HepG2 (cell line): Measurements from ENCODE around the gene GLDC. TPM values are rescaled to one million over a fixed set of nuclear protein-coding genes. Genes with fewer than 3 reads are reported as not detected.

Experiments used
- ATAC-seq: fragments of 200-7000 bp; cut with Tn5 transposase; 3 replicates; pipeline ENCODE4 v1.9.1; 2020; ENCODE audit warnings: mild to moderate bottlenecking, moderate library complexity
- BruUV-seq: library from RNA; stranded (reverse); fragments of 400-500 nt; replicated peaks from 2 replicates; lab custom pipeline; 2021; lab: Mats Ljungman, UMichigan
- CTCF ChIA-PET: fragments of 300-600 bp; formaldehyde crosslinking; extraction: SDS; loops from one replicate; lab custom pipeline; 2021; ENCODE audit warnings: low total read pairs, inconsistent platforms, low intra/inter-chr PET ratio; lab: Yijun Ruan, JAX
- POLR2A ChIA-PET: fragments of 350-600 bp; sonication (Branson Sonifier 250); formaldehyde crosslinking; loops from one replicate; lab custom pipeline; 2020; ENCODE audit warnings: antibody characterized with exemption, inconsistent platforms; lab: Yijun Ruan, JAX
- DNase-seq: peaks from one replicate; pipeline ENCODE4 v3.0.0-alpha.2; 2015; ENCODE audit warnings: low spot score
- FAIRE-seq: peaks from 3 replicates; lab custom pipeline; 2011; peaks lifted over from hg19 to GRCh38; lab: Jason Lieb, UNC
- H2AFZ ChIP-seq: one replicate; pipeline ENCODE4 v1.6.1; 2011; ENCODE audit warnings: low read length, inconsistent platforms
- H3K27ac ChIP-seq: fragments of 300-600 bp; 3 replicates; pipeline ENCODE4 v1.8.0; 2011; ENCODE audit warnings: mixed run types, mild to moderate bottlenecking, mixed read lengths, low read length, inconsistent platforms; ENCODE audit not compliant: insufficient read depth; ENCODE audit errors: extremely low read length
- H3K27me3 ChIP-seq, 2 experiments: fragments of 200-600 bp in 1 of 2; 2 replicates in 1 of 2; 3 replicates in 1 of 2; pipeline versions ENCODE4 v1.6.0 to v1.8.0; 2011; ENCODE audit warnings: low read length in 2 of 2, mild to moderate bottlenecking in 2 of 2, moderate library complexity in 2 of 2, inconsistent platforms in 1 of 2; ENCODE audit not compliant: insufficient read depth in 2 of 2, control insufficient read depth in 1 of 2
- H3K36me3 ChIP-seq, 2 experiments: fragments of 200-600 bp in 1 of 2; replicated peaks in 1 of 2; 2 replicates in 1 of 2; 3 replicates in 1 of 2; pipeline versions ENCODE4 v1.5.1 to v1.8.0; 2011; ENCODE audit warnings: low read length in 2 of 2, inconsistent platforms in 1 of 2; ENCODE audit not compliant: insufficient read depth in 2 of 2, control insufficient read depth in 1 of 2
- H3K4me1 ChIP-seq: 2 replicates; pipeline ENCODE4 v1.5.1; 2012; ENCODE audit warnings: low read length, inconsistent platforms; ENCODE audit not compliant: insufficient read depth
- H3K4me2 ChIP-seq: 2 replicates; pipeline ENCODE4 v1.6.0; 2011; ENCODE audit warnings: low read depth, low read length, inconsistent platforms
- H3K4me3 ChIP-seq, 3 experiments: fragments of 200-600 bp in 1 of 3; sonication (generic), shearing (Covaris generic) in 1 of 3; replicated peaks in 1 of 3; 2 replicates each; pipeline ENCODE4 v1.5.1; 2011 to 2016; ENCODE audit warnings: low read length in 3 of 3, inconsistent platforms in 2 of 3, low read depth in 2 of 3, mild to moderate bottlenecking in 2 of 3, control low read depth in 1 of 3, mixed read lengths in 1 of 3; ENCODE audit not compliant: insufficient read depth in 1 of 3
- H3K79me2 ChIP-seq: one replicate; pipeline ENCODE4 v1.6.1; 2011; ENCODE audit warnings: low read length, inconsistent platforms; ENCODE audit not compliant: insufficient read depth
- H3K9ac ChIP-seq: 2 replicates; pipeline ENCODE4 v1.6.0; 2011; ENCODE audit warnings: mild to moderate bottlenecking, low read depth, low read length, inconsistent platforms; ENCODE audit not compliant: insufficient read depth
- H3K9me3 ChIP-seq: 2 replicates; pipeline ENCODE4 v1.5.1; 2012; ENCODE audit warnings: mild to moderate bottlenecking, low read length
- H4K20me1 ChIP-seq: 2 replicates; pipeline ENCODE4 v1.6.0; 2011; ENCODE audit warnings: inconsistent platforms, mild to moderate bottlenecking, low read length, moderate library complexity; ENCODE audit not compliant: insufficient read depth
- AHR ChIP-seq: IDR thresholded peaks from 2 replicates; pipeline ENCODE4 v1.6.1; 2018; ENCODE audit warnings: missing genetic modification reagents, missing compliant biosample characterization
- ATF7 ChIP-seq, 2 experiments: fragments of 450-650 bp in 1 of 2; sonication (generic) in 1 of 2; formaldehyde crosslinking in 1 of 2; IDR thresholded peaks; 2 replicates each; pipeline versions ENCODE4 v1.4.0 to v1.6.1; 2016 to 2020; ENCODE audit warnings: antibody characterized with exemption in 1 of 2, mild to moderate bottlenecking in 1 of 2, missing genetic modification reagents in 1 of 2
- CSRNP2 ChIP-seq: sonication (generic); formaldehyde crosslinking; conservative IDR thresholded peaks from 2 replicates; pipeline ENCODE4 v1.8.0; 2022; ENCODE audit warnings: low read depth, missing genetic modification reagents
- ETV6 ChIP-seq: sonication (generic); formaldehyde crosslinking; conservative IDR thresholded peaks from 2 replicates; pipeline ENCODE4 v1.4.0; 2020; ENCODE audit warnings: missing genetic modification reagents
- GPN1 ChIP-seq: sonication (generic); formaldehyde crosslinking; IDR thresholded peaks from 2 replicates; pipeline ENCODE4 v1.5.1; 2020; ENCODE audit warnings: missing genetic modification reagents, borderline replicate concordance
- HMG20B ChIP-seq: conservative IDR thresholded peaks from 2 replicates; pipeline ENCODE4 v1.6.1; 2016; ENCODE audit warnings: missing genetic modification reagents, missing compliant biosample characterization
- NRL ChIP-seq: sonication (generic); formaldehyde crosslinking; IDR thresholded peaks from 2 replicates; pipeline ENCODE4 v1.5.0; 2020; ENCODE audit warnings: missing genetic modification reagents, mild to moderate bottlenecking, moderate library complexity, borderline replicate concordance
- RFX3 ChIP-seq: IDR thresholded peaks from 2 replicates; pipeline ENCODE4 v1.6.1; 2016; ENCODE audit warnings: missing biosample characterization, missing genetic modification reagents
- RFX5 ChIP-seq: IDR thresholded peaks from 2 replicates; pipeline ENCODE4 v1.6.1; 2011; ENCODE audit warnings: low read depth, low read length, improper control_type of control experiment
- TBP ChIP-seq: sonication (generic); formaldehyde crosslinking; IDR thresholded peaks from 2 replicates; pipeline ENCODE4 v1.5.0; 2020; ENCODE audit warnings: missing genetic modification reagents
- ZBTB14 ChIP-seq: sonication (generic); formaldehyde crosslinking; IDR thresholded peaks from 2 replicates; pipeline ENCODE4 v1.4.0; 2020; ENCODE audit warnings: missing genetic modification reagents
- ZFP37 ChIP-seq: sonication (generic); formaldehyde crosslinking; IDR thresholded peaks from 2 replicates; pipeline ENCODE4 v1.4.0; 2020; ENCODE audit warnings: missing genetic modification reagents, borderline replicate concordance
- ZNF256 ChIP-seq: sonication (generic); formaldehyde crosslinking; conservative IDR thresholded peaks from 2 replicates; pipeline ENCODE4 v1.4.0; 2020; ENCODE audit warnings: missing genetic modification reagents
- ZNF34 ChIP-seq: sonication (generic); formaldehyde crosslinking; IDR thresholded peaks from 2 replicates; pipeline ENCODE4 v1.4.0; 2020; ENCODE audit warnings: mild to moderate bottlenecking, missing genetic modification reagents, borderline replicate concordance
- ZNF605 ChIP-seq: sonication (generic); formaldehyde crosslinking; IDR thresholded peaks from 2 replicates; pipeline ENCODE4 v1.8.0; 2022; ENCODE audit warnings: mild to moderate bottlenecking, missing genetic modification reagents
- WGBS: methylation state at CpG from one replicate; pipeline ENCODE4 v1.1.6; 2017; ENCODE audit warnings: low lambda C conversion rate; 5-methylcytosine and 5-hydroxymethylcytosine counted together
- in situ Hi-C: cut with HindIII; loops from 2 replicates; pipeline ENCODE4 v1.10.0; 2017; ENCODE audit warnings: low pct_unique_long_range_greater_than_20kb; ENCODE audit not compliant: extremely low pct_ligation_motif_present
- intact Hi-C: fragments of 100-400 bp; cut with micrococcal nuclease; formaldehyde crosslinking; loops from one replicate; pipeline ENCODE4 v1.10.0; 2022; ENCODE audit not compliant: unreplicated experiment
- polyA plus RNA-seq, 8 experiments: library from polyadenylated mRNA; depleted of rRNA in 3 of 8; stranded (reverse) in 7 of 8; unstranded in 1 of 8; fragments of >200 nt; fragmentation: Illumina TruSeq in 4 of 8; extraction: Trizol in 4 of 8; gene quantifications; 2 replicates each; pipeline versions ENCODE4 v1.2.1 to v1.2.3, GENCODE V29; 2011 to 2016; ENCODE audit warnings: low read depth in 4 of 8, missing spikeins in 1 of 8, mixed read lengths in 1 of 8; ENCODE audit not compliant: insufficient read depth in 1 of 8
- total RNA-seq, 5 experiments: library from RNA; depleted of rRNA; stranded (reverse); fragments of >200 nt; fragmentation: Illumina TruSeq; extraction: Trizol; gene quantifications; 2 replicates each; pipeline ENCODE4 v1.2.3, GENCODE V29; 2016; ENCODE audit warnings: low read depth in 1 of 5

GLDC gene
- total and polyA plus RNA-seq, 2 of the 13 experiments (the other 11 are each of a cell fraction or from before 2014, with no cell fraction given), result 59.3 to 115 TPM

GRCh38 chr9:6551136-6551535 lies 94.4 kb downstream of the GLDC start:
- CTCF ChIA-PET, result no interaction called here
- no peak overlapping the region for H3K9ac ChIP-seq
- no TSS peak for BruUV-seq
- H3K27me3 ChIP-seq, result no peaks in the 10 kb centered on the region
- in situ Hi-C loops (no loop called here), intact Hi-C loops (no loop called here)
- DNase-seq (no peak), FAIRE-seq (no peak), ATAC-seq (no peak)
- no peak overlapping the region for H2AFZ ChIP-seq
- H3K36me3 ChIP-seq, result peaks cover 13 to 37% of the 10 kb centered on the region in 2 experiments; a peak in 4 of 5 replicates
- H3K79me2 ChIP-seq, result no peaks in the 10 kb centered on the region
- no peak overlapping the region for H3K4me3 ChIP-seq
- no peak overlapping the region for H3K27ac ChIP-seq
- no peaks in the 10 kb centered on the region for H3K9me3 ChIP-seq
- WGBS, result 96% methylated on average over 2 of the region's 2 CpGs
- H4K20me1 ChIP-seq, result no peaks in the 10 kb centered on the region
- no peak overlapping the region for H3K4me2 ChIP-seq
- TF ChIP-seq ZNF34 (CRISPR knock-in tag), result no peak
- TF ChIP-seq ZBTB14 (CRISPR knock-in tag), result no peak
- no peak for TF ChIP-seq ATF7 (IDR thresholded peaks at IDR 0.05)
- TF ChIP-seq ATF7 (CRISPR knock-in tag; IDR thresholded peaks at IDR 0.05), result no peak
- no peak for TF ChIP-seq AHR
- TF ChIP-seq HMG20B (CRISPR knock-in tag), result no peak
- TF ChIP-seq RFX5, result no peak
- TF ChIP-seq GPN1, result no peak
- no peak for TF ChIP-seq ZFP37 (CRISPR knock-in tag)
- no peak for TF ChIP-seq ZNF605 (CRISPR knock-in tag)
- no peak for TF ChIP-seq CSRNP2 (CRISPR knock-in tag)
- TF ChIP-seq RFX3 (CRISPR knock-in tag), result no peak
- TF ChIP-seq NRL (CRISPR knock-in tag), result no peak
- TF ChIP-seq ZNF256 (CRISPR knock-in tag), result no peak
- no peak for TF ChIP-seq TBP (CRISPR knock-in tag)
- TF ChIP-seq ETV6, result no peak
- peaks cover 14% of the 10 kb centered on the region for H3K4me1 ChIP-seq
- POLR2A ChIA-PET, result no interaction called here
